ENCODE measurements around the gene JADE1.

The JADE1 gene

GRCh38 chr4:128811571-128812441 is 2.3 kb downstream of the JADE1 start (continued):
- TF ChIP-seq BCL6B (tag by site-specific recombination; IDR thresholded peaks at IDR 0.05) (no peak), PATZ1 (tag by site-specific recombination; IDR thresholded peaks at IDR 0.05) (no peak; the same call in 1 of the 2 replicates), ZNF623 (tag by site-specific recombination; IDR thresholded peaks at IDR 0.05) (no peak), ZNF366 (tag by site-specific recombination; conservative IDR thresholded peaks at IDR 0.05) (peak; percentile 37; the same call in 1 of the 2 replicates), HOXA7 (CRISPR knock-in tag; IDR thresholded peaks at IDR 0.05; ENCODE audit: borderline replicate concordance) (no peak), ZFHX2 (tag by site-specific recombination; conservative IDR thresholded peaks at IDR 0.05) (no peak; the same call in 1 of the 2 replicates), ZNF768 (tag by site-specific recombination; IDR thresholded peaks at IDR 0.05) (no peak), ZNF10 (tag by site-specific recombination; IDR thresholded peaks at IDR 0.05) (no peak), ZSCAN5A (tag by site-specific recombination; IDR thresholded peaks at IDR 0.05) (no peak), ZFP37 (tag by site-specific recombination; IDR thresholded peaks at IDR 0.05) (0 out of 2 replicates have a peak, but pooled peaks have one; percentile 44), GFI1B (tag by site-specific recombination; IDR thresholded peaks at IDR 0.05) (no peak), EGR2 (tag by site-specific recombination; IDR thresholded peaks at IDR 0.05; ENCODE audit: low read depth) (no peak), ZNF112 (tag by site-specific recombination; IDR thresholded peaks at IDR 0.05) (no peak), ZNF133 (tag by site-specific recombination; IDR thresholded peaks at IDR 0.05) (no peak), ZEB2 (tag by site-specific recombination; IDR thresholded peaks at IDR 0.05) (peak; percentile 73; the same call in 1 of the 2 replicates), ZNF266 (tag by site-specific recombination; IDR thresholded peaks at IDR 0.05; ENCODE audit: low read depth) (no peak), WT1 (tag by site-specific recombination; IDR thresholded peaks at IDR 0.05) (peak; percentile 43; the same call in 1 of the 2 replicates), REPIN1 (tag by site-specific recombination; IDR thresholded peaks at IDR 0.05; ENCODE audit: low read depth) (no peak), ZBTB1 (tag by site-specific recombination; IDR thresholded peaks at IDR 0.05) (no peak), ZNF658 (tag by site-specific recombination; IDR thresholded peaks at IDR 0.05) (no peak), SETDB1 (IDR thresholded peaks at IDR 0.05; ENCODE audit: insufficient read length, low read length) (no peak), ZNF169 (tag by site-specific recombination; IDR thresholded peaks at IDR 0.05) (no peak), AEBP2 (tag by site-specific recombination; IDR thresholded peaks at IDR 0.05; ENCODE audit: borderline replicate concordance) (no peak), ZNF398 (tag by site-specific recombination; IDR thresholded peaks at IDR 0.05) (peak; percentile 94), PRDM1 (tag by site-specific recombination; IDR thresholded peaks at IDR 0.05) (peak; percentile 53; the same call in 1 of the 2 replicates), RBAK (tag by site-specific recombination; IDR thresholded peaks at IDR 0.05) (no peak), ZNF692 (tag by site-specific recombination; IDR thresholded peaks at IDR 0.05) (0 out of 2 replicates have a peak, but pooled peaks have one; percentile 19), ZNF585B (tag by site-specific recombination; IDR thresholded peaks at IDR 0.05) (no peak), ZNF223 (tag by site-specific recombination; IDR thresholded peaks at IDR 0.05) (no peak), ZNF549 (tag by site-specific recombination; IDR thresholded peaks at IDR 0.05) (no peak), BCL11A (tag by site-specific recombination; IDR thresholded peaks at IDR 0.05; ENCODE audit: low read depth) (peak; percentile 61; the same call in 1 of the 2 replicates)

Measured in HEK293 (cell line).